ENCODE data around the gene COTL1. TPM values are rescaled to one million over a fixed set of nuclear protein-coding genes. Genes with fewer than 3 reads are reported as not detected.

The COTL1 gene
- polyA plus RNA-seq, 2 of the 4 experiments (the other 2 are of a cell fraction) = 89.7 to 372 TPM

- no peak for TF ChIP-seq RARB (CRISPR knock-in tag; IDR thresholded peaks at IDR 0.05)
- no peak for TF ChIP-seq FOSL2 (IDR thresholded peaks at IDR 0.05)
- peak; percentile 18; the same call in 1 of the 2 replicates for TF ChIP-seq FOSL2 (CRISPR knock-in tag; IDR thresholded peaks at IDR 0.05)
- no peak for DNase-seq (ENCODE audit: low read depth in 1 of 2, low spot score in 1 of 2)
- Histone ChIP-seq H3K9me3 (no peaks in the 10 kb centered on the region), H3K27ac (no peak overlapping the region), H3K4me3 (no peak overlapping the region), H3K4me2 (no peak overlapping the region), H3K4me1 (peaks cover 3% of the 10 kb centered on the region; the same call in 1 of the 3 replicates)
- no peak for ATAC-seq
- CTCF ChIA-PET = interaction anchor here (0.8 to 3.8 kb wide), 6 partner anchors 21 to 138 kb away, joined by 3 to 21 read pairs (median 6); no protein-coding TSS in a partner anchor
- 87% methylated on average over 4 of the region's 4 CpGs for WGBS (ENCODE audit: missing lambda C conversion rate)
- POLR2A ChIA-PET = no interaction called here
- no peak for FAIRE-seq
These were observed 25.8 kb upstream of the COTL1 start for GRCh38 chr16:84643674-84644073.

GRCh38 chr16:84643180-84643583 lies 25.3 kb upstream of the COTL1 start:
- H3K9me3 ChIP-seq = no peaks in the 10 kb centered on the region
- WGBS (ENCODE audit: missing lambda C conversion rate) = 75% methylated on average over 8 of the region's 8 CpGs
- no peak overlapping the region for H3K4me2 ChIP-seq
- CTCF ChIA-PET = interaction anchor here (0.9 to 3.8 kb wide), 6 partner anchors 21 to 137 kb away, joined by 3 to 21 read pairs (median 6); no protein-coding TSS in a partner anchor
- 0 out of 6 replicates have a peak overlapping the region, but pooled peaks of 1 of the 2 experiments have one; percentile 7 for H3K27ac ChIP-seq
- POLR2A ChIA-PET = no interaction called here
- no peak overlapping the region for H3K4me3 ChIP-seq
- H3K4me1 ChIP-seq = peaks cover 3% of the 10 kb centered on the region; the same call in 1 of the 3 replicates
- DNase-seq (ENCODE audit: low read depth in 1 of 2, low spot score in 1 of 2) = no peak
- ATAC-seq = no peak
- FAIRE-seq = no peak
- TF ChIP-seq RAD21 (conservative IDR thresholded peaks at IDR 0.05 in 1 of 2, IDR thresholded peaks at IDR 0.05 in 1 of 2) (no peak), HOXB5 (CRISPR knock-in tag; IDR thresholded peaks at IDR 0.05) (no peak), BHLHE40 (IDR thresholded peaks at IDR 0.05; ENCODE audit: low read depth, low read length) (no peak), RCOR1 (IDR thresholded peaks at IDR 0.05; ENCODE audit: low read depth, low read length) (no peak), HOXB13 (CRISPR knock-in tag; IDR thresholded peaks at IDR 0.05; ENCODE audit: low read depth) (no peak), CBX8 (IDR thresholded peaks at IDR 0.05) (no peak), TP53 (CRISPR knock-in tag; IDR thresholded peaks at IDR 0.05) (no peak), HOXA7 (CRISPR knock-in tag; IDR thresholded peaks at IDR 0.05) (no peak), EP300 (IDR thresholded peaks at IDR 0.05) (no peak), KDM1A (IDR thresholded peaks at IDR 0.05; ENCODE audit: low read depth) (no peak), CBX2 (IDR thresholded peaks at IDR 0.05; ENCODE audit: borderline replicate concordance, low read depth) (no peak), CTCF (IDR thresholded peaks at IDR 0.05) (no peak), MAX (IDR thresholded peaks at IDR 0.05) (no peak), MAFK (IDR thresholded peaks at IDR 0.05; ENCODE audit: partially characterized antibody) (no peak), SMC3 (IDR thresholded peaks at IDR 0.05) (no peak), ELK1 (IDR thresholded peaks at IDR 0.05; ENCODE audit: low read depth, low read length) (no peak)

- Histone ChIP-seq H3K4me3 (no peak overlapping the region), H3K27ac (no peak overlapping the region), H3K4me1 (no peaks in the 10 kb centered on the region), H3K9me3 (no peaks in the 10 kb centered on the region), H3K4me2 (no peak overlapping the region)
- FAIRE-seq = no peak
- ATAC-seq = no peak
- no peak for DNase-seq (ENCODE audit: low read depth in 1 of 2, low spot score in 1 of 2)
- CTCF ChIA-PET = interaction anchor here (0.5 to 2.4 kb wide), 6 partner anchors 19 to 136 kb away, joined by 3 to 7 read pairs (median 6); no protein-coding TSS in a partner anchor
- POLR2A ChIA-PET = no interaction called here
- WGBS (ENCODE audit: missing lambda C conversion rate) = 80% methylated on average over 6 of the region's 6 CpGs
- TF ChIP-seq FOSL2 (IDR thresholded peaks at IDR 0.05) = no peak
- no peak for TF ChIP-seq FOSL2 (CRISPR knock-in tag; IDR thresholded peaks at IDR 0.05)
- no peak for TF ChIP-seq BHLHE40 (IDR thresholded peaks at IDR 0.05; ENCODE audit: low read depth, low read length)
- TF ChIP-seq PBX3 (IDR thresholded peaks at IDR 0.05) = no peak
- no peak for TF ChIP-seq MAZ (IDR thresholded peaks at IDR 0.05; ENCODE audit: borderline replicate concordance, low read depth, low read length)
- TF ChIP-seq EHMT2 (IDR thresholded peaks at IDR 0.05; ENCODE audit: low read depth) = no peak
- TF ChIP-seq NFE2L2 (conservative IDR thresholded peaks at IDR 0.05; ENCODE audit: low read length) = no peak
- no peak for TF ChIP-seq HEYL (CRISPR knock-in tag; IDR thresholded peaks at IDR 0.05)
- no peak for TF ChIP-seq REST (IDR thresholded peaks at IDR 0.05)
- TF ChIP-seq MAFK (IDR thresholded peaks at IDR 0.05; ENCODE audit: partially characterized antibody) = no peak
- TF ChIP-seq JUNB (IDR thresholded peaks at IDR 0.05) = no peak
- no peak for TF ChIP-seq CEBPB (IDR thresholded peaks at IDR 0.05)
These were observed 23.9 kb upstream of the COTL1 start for GRCh38 chr16:84641643-84642358.

All from A549 (cell line).